NB4 (cell line): Measurements from ENCODE around the gene TENM4.

Experiments
- POLR2A ChIP-seq: IDR thresholded peaks from 2 replicates; pipeline ENCODE4 v1.6.1; 2011; ENCODE audit warnings: mild to moderate bottlenecking; ENCODE audit not compliant: insufficient read length; ENCODE audit errors: extremely low read depth
- TF ChIP-seq, protein P1 (sequence below): IDR thresholded peaks from one replicate; pipeline ENCODE4 v1.5.1; 2012; ENCODE audit warnings: low read depth, low read length
- TF ChIP-seq, protein P2 (sequence below): IDR thresholded peaks from 2 replicates; pipeline ENCODE4 v1.6.1; 2011; ENCODE audit warnings: low read depth, low read length

DNA sequence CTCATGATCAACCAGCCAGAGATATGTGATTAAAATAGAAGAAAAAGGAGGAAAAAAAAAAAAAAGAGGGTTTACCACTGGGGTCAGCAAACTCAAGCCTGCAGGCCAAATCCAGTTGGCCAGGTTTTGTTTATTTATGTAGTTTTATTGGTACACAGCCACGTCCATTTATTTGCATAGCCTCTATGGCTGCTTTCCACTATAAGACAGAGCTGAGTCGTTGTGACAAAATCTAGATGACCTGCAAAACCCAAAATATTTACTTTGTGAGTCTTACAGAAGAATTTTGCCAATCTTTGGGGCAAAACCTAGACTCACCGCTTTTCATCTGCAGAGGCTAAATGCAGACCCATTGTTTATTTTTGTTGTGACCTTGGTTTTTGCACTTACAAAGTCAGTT, 87.1 kb downstream of the TENM4 start:
- TF ChIP-seq, protein P1, sequence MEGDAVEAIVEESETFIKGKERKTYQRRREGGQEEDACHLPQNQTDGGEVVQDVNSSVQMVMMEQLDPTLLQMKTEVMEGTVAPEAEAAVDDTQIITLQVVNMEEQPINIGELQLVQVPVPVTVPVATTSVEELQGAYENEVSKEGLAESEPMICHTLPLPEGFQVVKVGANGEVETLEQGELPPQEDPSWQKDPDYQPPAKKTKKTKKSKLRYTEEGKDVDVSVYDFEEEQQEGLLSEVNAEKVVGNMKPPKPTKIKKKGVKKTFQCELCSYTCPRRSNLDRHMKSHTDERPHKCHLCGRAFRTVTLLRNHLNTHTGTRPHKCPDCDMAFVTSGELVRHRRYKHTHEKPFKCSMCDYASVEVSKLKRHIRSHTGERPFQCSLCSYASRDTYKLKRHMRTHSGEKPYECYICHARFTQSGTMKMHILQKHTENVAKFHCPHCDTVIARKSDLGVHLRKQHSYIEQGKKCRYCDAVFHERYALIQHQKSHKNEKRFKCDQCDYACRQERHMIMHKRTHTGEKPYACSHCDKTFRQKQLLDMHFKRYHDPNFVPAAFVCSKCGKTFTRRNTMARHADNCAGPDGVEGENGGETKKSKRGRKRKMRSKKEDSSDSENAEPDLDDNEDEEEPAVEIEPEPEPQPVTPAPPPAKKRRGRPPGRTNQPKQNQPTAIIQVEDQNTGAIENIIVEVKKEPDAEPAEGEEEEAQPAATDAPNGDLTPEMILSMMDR, result no peak
- TF ChIP-seq, protein P2, sequence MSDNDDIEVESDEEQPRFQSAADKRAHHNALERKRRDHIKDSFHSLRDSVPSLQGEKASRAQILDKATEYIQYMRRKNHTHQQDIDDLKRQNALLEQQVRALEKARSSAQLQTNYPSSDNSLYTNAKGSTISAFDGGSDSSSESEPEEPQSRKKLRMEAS, result no peak
- no peak for TF ChIP-seq POLR2A
